Posterior cingulate gyrus (tissue), 11 donors: Measurements from ENCODE around the gene MAGEB6.
"Not testable (repeated sequence)": the region's sequence is repeated elsewhere in the genome, so short reads cannot be mapped to it uniquely, and the experiment has no call there.

Experiments
- DNase-seq, 10 donors: peaks; one replicate each; pipeline versions ENCODE4 v3.0.0 to v3.0.0-alpha.2; 2020 to 2021; ENCODE audit warnings: mixed read lengths in 3 of 10
- intact Hi-C: fragments of 100-400 bp; cut with DNase I; formaldehyde crosslinking; loops from one replicate; pipeline ENCODE4 v1.15.1; 2023

The MAGEB6 gene, protein sequence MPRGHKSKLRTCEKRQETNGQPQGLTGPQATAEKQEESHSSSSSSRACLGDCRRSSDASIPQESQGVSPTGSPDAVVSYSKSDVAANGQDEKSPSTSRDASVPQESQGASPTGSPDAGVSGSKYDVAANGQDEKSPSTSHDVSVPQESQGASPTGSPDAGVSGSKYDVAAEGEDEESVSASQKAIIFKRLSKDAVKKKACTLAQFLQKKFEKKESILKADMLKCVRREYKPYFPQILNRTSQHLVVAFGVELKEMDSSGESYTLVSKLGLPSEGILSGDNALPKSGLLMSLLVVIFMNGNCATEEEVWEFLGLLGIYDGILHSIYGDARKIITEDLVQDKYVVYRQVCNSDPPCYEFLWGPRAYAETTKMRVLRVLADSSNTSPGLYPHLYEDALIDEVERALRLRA

DNA sequence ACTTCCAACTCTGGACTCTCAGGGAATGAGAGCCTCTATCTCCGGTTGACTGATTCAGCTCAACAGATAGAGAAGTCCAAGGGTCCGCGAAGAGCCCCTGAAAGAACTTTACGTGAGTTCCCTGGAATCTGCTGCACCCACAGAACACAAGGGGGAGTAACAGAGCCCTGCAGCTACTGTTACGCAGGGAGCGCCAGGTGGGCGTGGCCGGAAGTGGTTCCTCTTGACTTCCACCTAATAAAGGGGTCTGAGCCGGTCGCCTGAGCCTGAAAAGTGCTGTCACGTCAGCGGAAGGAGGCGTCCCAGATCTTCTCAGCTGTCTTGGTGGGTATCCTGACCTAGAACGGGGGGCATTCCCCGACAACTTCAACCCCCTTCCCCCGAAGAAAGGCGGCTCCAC lies at the start of gene MAGEB6:
TSS of gene MAGEB6 (plus strand) at position 237 of the 400 bp plus-strand sequence. CDS start 1,407 bp downstream, outside the sequence.
- intact Hi-C loops = no loop called here
- peak in 2 of 10 donors; percentile 63 to 75 for DNase-seq

DNA sequence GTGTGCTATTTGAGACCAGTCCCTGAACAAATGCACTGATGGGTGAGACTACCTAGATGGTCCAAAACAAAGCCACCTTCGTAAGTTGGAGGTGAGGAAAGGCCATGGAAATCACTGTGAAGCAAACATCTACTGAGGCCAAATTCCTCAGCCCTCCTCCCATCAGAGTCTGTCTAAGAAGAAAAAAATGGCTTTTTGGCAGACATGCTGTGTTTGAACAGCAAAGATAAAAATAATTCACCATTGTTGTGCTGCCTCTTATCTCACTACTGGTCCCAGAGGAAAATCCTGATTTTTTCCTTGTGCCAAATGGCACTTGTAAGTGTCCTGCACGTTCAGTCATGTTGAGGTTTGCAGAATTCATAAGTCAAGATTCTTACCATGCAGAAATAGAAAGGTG lies 46.2 kb upstream of the MAGEB6 start:
- DNase-seq = no peak
- intact Hi-C loops = no loop called here

DNA sequence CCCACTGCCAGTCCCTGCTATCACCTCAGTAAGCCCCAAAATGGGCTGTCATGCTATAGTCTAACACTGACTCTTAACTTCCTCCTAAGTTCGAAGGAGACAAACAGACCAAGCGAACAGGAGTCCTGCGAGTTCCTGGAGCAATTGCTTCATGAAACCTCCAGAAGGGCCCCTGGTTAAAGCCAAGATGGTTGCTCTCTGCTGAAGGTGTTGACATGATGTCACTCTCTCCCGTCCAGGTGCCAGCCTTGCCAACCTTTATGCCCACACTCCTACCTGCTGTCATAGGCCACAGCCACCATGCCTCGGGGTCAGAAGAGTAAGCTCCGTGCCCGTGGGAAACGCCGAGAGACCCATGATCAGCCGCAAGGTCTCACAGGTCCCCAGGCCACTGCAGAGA lies 31.9 kb upstream of the MAGEB6 start, which contains the start of gene MAGEB6B:
TSS of gene MAGEB6B (plus strand) at position 301 of the 400 bp plus-strand sequence. CDS start at position 301, 0 bp downstream.
- intact Hi-C loops = no loop called here
- DNase-seq = no peak

DNA sequence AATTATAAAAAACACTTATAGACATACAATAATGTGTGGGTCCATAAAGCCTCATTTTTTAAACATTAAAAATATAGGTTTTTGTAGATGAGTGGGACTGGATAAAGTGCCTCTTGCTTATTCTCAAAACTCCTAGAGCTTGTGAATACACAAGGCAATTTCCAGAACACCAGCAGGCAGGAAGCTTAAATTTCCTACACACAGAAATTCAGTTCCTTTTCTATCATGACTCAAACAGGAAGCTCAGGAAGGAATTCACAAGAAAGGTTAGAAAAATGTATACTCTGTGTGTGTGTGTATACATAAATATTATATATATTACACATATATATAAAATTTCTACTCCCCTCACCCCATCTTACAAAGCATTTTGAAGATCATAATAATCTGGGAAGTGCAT lies 11.3 kb downstream of the MAGEB6 start:
- intact Hi-C loops = no loop called here

DNA sequence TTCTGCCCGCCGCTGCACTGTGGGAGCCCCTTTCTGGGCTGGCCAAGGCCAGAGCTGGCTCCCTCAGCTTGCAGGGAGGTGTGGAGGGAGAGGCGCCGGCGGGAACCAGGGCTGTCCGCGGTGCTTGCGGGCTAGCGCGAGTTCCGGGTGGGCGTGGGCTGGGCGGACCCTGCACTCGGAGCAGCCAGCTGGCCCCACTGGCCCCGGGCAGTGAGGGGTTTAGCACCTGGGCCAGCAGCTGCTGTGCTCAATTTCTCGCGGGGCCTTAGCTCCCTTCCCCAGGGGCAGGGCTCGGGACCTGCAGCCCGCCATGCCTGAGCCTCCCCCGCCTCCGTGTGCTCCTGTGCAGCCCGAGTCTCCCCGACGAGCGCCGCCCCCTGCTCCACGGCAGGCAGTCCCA lies 12.5 kb downstream of the MAGEB6 start:
- intact Hi-C loops = not testable (repeated sequence)
- peak in 2 of 10 donors; percentile 59 to 80 for DNase-seq

More for the DNA sequence above, 11.3 kb downstream of the MAGEB6 start:
- no peak for DNase-seq

DNA sequence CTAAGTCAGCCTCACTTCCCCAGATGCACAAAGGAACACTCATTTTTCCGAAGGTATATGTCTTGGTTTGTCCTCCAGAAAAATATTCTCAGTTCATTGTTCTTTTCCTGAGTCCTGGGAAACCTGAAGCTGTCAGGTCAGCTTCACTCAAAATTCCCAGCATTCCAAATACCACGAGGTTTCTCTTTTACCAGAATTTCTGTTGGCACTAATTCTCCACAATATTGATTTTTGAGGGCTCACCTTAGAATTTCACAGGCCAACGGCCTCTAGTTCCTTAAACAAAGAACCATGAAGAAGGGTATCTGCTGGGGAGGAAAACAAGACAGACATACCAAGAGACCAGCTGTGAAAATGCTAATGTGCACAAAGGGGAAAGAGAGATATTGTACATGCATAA lies 15.8 kb downstream of the MAGEB6 start:
- no peak for DNase-seq

DNA sequence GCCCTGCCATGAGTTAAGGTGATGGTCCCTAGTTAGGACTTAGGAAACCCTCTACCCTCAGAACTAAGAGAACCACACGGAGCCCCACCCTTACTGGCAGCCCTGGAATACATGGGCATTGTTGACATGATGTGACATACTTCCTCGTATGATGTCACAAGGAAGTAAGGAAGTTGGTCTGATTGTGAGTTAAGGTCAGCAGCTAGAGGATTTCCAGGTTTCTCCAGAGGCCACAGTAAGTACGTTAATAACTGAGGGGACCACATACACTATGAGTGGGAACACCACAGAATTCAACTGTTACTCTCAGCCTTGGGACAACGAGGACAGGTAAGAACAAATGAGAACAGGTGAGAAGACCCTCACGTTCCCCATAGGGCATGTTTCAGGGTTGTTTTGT lies 23.6 kb downstream of the MAGEB6 start, which contains the start of gene MAGEB5:
TSS of gene MAGEB5 (plus strand) at position 301 of the 400 bp plus-strand sequence. CDS start 1,133 bp downstream, outside the sequence.
- DNase-seq = no peak
- intact Hi-C loops = no loop called here

More for the DNA sequence above, 15.8 kb downstream of the MAGEB6 start:
- intact Hi-C loops = no loop called here

DNA sequence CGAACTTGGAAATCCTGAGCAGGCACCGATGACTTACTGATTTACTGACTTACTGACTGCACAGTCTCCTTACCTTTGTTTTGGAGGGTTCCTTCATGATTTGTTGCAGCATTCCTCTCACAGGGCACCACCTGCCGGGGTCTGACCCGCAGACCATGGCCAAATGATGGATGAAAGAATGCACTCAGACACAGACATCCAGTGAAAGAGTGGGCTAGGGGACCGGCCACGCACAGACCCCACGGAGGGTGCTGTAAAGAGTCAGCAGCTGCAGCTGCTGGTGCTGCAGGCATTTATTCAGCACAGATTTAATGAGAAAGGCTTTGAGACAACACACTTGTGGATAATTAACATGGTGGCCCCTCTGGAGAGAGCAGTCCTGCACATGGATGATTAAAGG lies 27.1 kb downstream of the MAGEB6 start:
- intact Hi-C loops = no loop called here
- no peak for DNase-seq

DNA sequence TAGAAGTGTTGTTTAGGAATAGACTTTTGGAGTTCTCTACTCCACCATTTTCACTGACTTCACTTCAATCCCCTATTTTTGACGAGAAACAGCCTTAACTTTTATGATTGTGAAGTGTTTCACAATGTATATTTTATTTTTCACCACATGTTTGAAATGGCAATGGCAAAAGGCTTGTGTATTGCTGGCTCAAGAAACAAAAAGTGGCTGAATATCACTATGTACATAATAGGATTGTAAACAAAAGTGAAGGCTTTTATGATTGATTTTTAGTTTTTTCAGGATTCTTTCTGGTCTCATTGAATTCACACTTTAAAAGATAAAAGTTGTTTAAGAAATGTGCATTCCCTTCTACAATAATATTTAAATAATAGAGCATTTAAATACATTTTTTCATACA lies 41.9 kb downstream of the MAGEB6 start:
- intact Hi-C loops = no loop called here
- no peak for DNase-seq
